Endothelial cell of umbilical vein (primary cell): ENCODE results near the gene MRPL54. TPM values are rescaled to one million over a fixed set of nuclear protein-coding genes. Genes with fewer than 3 reads are reported as not detected.

Experiments used
- BruUV-seq: library from RNA; stranded (reverse); fragments of 400-500 nt; replicated peaks from 2 replicates; lab custom pipeline; 2021; lab: Mats Ljungman, UMichigan
- CTCF ChIA-PET: fragments of 300-600, 350-600 bp; sonication (Branson Sonifier 250); formaldehyde crosslinking; loops from one replicate; lab custom pipeline; 2021; ENCODE audit warnings: antibody characterized with exemption, inconsistent platforms; lab: Charles Lee
- POLR2A ChIA-PET: fragments of 300-600, 350-600 bp; sonication (Branson Sonifier 250); formaldehyde crosslinking; loops from one replicate; lab custom pipeline; 2021; ENCODE audit warnings: antibody characterized with exemption, inconsistent platforms; lab: Charles Lee
- DNase-seq: peaks from one replicate; pipeline ENCODE4 v3.0.0-alpha.2; 2011; ENCODE audit warnings: low read depth, low spot score
- FAIRE-seq: peaks from 2 replicates; lab custom pipeline; 2011; peaks lifted over from hg19 to GRCh38; lab: Jason Lieb, UNC
- H2AFZ ChIP-seq: 2 replicates; pipeline ENCODE4 v1.6.0; 2012; ENCODE audit warnings: low read depth, low read length, control low read depth, inconsistent platforms
- H3K27ac ChIP-seq: 2 replicates; pipeline ENCODE4 v1.5.1; 2011; ENCODE audit warnings: low read depth, mild to moderate bottlenecking, control low read depth, low read length, moderate library complexity; ENCODE audit not compliant: insufficient read depth
- H3K27me3 ChIP-seq, 2 experiments: 2 replicates each; pipeline versions ENCODE4 v1.6.0 to v1.6.1; 2011; ENCODE audit warnings: low read length in 2 of 2, mixed read lengths in 1 of 2; ENCODE audit not compliant: control insufficient read depth in 2 of 2, insufficient read depth in 2 of 2
- H3K36me3 ChIP-seq, 2 experiments: 2 replicates in 1 of 2; 3 replicates in 1 of 2; pipeline ENCODE4 v1.5.1; 2011; ENCODE audit warnings: low read length in 2 of 2, mild to moderate bottlenecking in 1 of 2, moderate library complexity in 1 of 2; ENCODE audit not compliant: control insufficient read depth in 2 of 2, insufficient read depth in 2 of 2; ENCODE audit errors: extremely low read depth in 1 of 2
- H3K4me1 ChIP-seq: 3 replicates; pipeline ENCODE4 v1.5.1; 2011; ENCODE audit warnings: mild to moderate bottlenecking, low read length; ENCODE audit not compliant: control insufficient read depth, insufficient read depth; ENCODE audit errors: extremely low read depth
- H3K4me2 ChIP-seq: 2 replicates; pipeline ENCODE4 v1.6.1; 2011; ENCODE audit warnings: low read length, control low read depth, mixed read lengths; ENCODE audit not compliant: insufficient read depth
- H3K4me3 ChIP-seq, 3 experiments: fragments of 200-600 bp in 1 of 3; sonication (generic), shearing (Covaris generic) in 1 of 3; replicated peaks in 1 of 3; 2 replicates each; pipeline ENCODE4 v1.5.1; 2011 to 2016; ENCODE audit warnings: control low read depth in 3 of 3, low read length in 3 of 3, mild to moderate bottlenecking in 2 of 3, inconsistent platforms in 1 of 3, low read depth in 1 of 3, moderate library complexity in 1 of 3; ENCODE audit not compliant: insufficient read depth in 1 of 3
- H3K79me2 ChIP-seq: 2 replicates; pipeline ENCODE4 v1.6.0; 2012; ENCODE audit warnings: low read length, inconsistent platforms; ENCODE audit not compliant: control insufficient read depth, insufficient read depth
- H3K9ac ChIP-seq: replicated peaks from 2 replicates; pipeline ENCODE3; 2011; ENCODE audit warnings: low read length, control low read depth; ENCODE audit not compliant: insufficient read depth; ENCODE audit errors: extremely low read depth
- H3K9me1 ChIP-seq: replicated peaks from 3 replicates; pipeline ENCODE4 v1.6.0; 2011; ENCODE audit warnings: mild to moderate bottlenecking, low read length; ENCODE audit not compliant: control insufficient read depth, insufficient read depth; ENCODE audit errors: extremely low read depth
- H3K9me3 ChIP-seq: replicated peaks from 2 replicates; pipeline ENCODE4 v1.5.1; 2012; ENCODE audit warnings: low read length, inconsistent platforms; ENCODE audit not compliant: control insufficient read depth, insufficient read depth
- H4K20me1 ChIP-seq: replicated peaks from 2 replicates; pipeline ENCODE3; 2011; ENCODE audit warnings: mild to moderate bottlenecking, low read length; ENCODE audit not compliant: control insufficient read depth, insufficient read depth; ENCODE audit errors: extremely low read depth
- EZH2 ChIP-seq: IDR thresholded peaks from 2 replicates; pipeline ENCODE4 v1.6.1; 2012; ENCODE audit warnings: borderline replicate concordance, low read depth, mild to moderate bottlenecking, moderate library complexity, low read length, inconsistent platforms; ENCODE audit not compliant: severe bottlenecking
- FOS ChIP-seq: IDR thresholded peaks from 2 replicates; pipeline ENCODE4 v1.6.1; 2011; ENCODE audit warnings: mild to moderate bottlenecking, low read length, moderate library complexity, borderline replicate concordance; ENCODE audit not compliant: insufficient read depth
- GATA2 ChIP-seq: IDR thresholded peaks from 2 replicates; pipeline ENCODE4 v1.7.0; 2011; ENCODE audit warnings: low read depth, mild to moderate bottlenecking, moderate library complexity, mixed read lengths, low read length; ENCODE audit not compliant: insufficient read length, insufficient read depth
- JUN ChIP-seq: IDR thresholded peaks from 2 replicates; pipeline ENCODE4 v1.6.1; 2011; ENCODE audit warnings: borderline replicate concordance, low read depth; ENCODE audit not compliant: insufficient read length, insufficient read depth
- MAX ChIP-seq: IDR thresholded peaks from 2 replicates; pipeline ENCODE4 v1.6.1; 2011; ENCODE audit not compliant: insufficient read depth, insufficient read length
- MYC ChIP-seq: IDR thresholded peaks from one replicate; pipeline ENCODE4 v1.6.1; 2011; ENCODE audit warnings: mild to moderate bottlenecking, low read depth, low read length
- POLR2A ChIP-seq: IDR thresholded peaks from 2 replicates; pipeline ENCODE4 v1.6.1; 2012; ENCODE audit warnings: low read depth, mild to moderate bottlenecking, control low read depth, low read length
- POLR2AphosphoS5 ChIP-seq: IDR thresholded peaks from 2 replicates; pipeline ENCODE4 v1.6.1; 2012; ENCODE audit warnings: low read depth, mild to moderate bottlenecking, control low read depth, low read length, moderate library complexity; ENCODE audit not compliant: insufficient read depth
- dilution Hi-C: fragments of 300-500 bp; cut with MboI; formaldehyde crosslinking; loops from one replicate; pipeline ENCODE4 v1.15.0; 2019; ENCODE audit warnings: low sequenced_read_pairs; ENCODE audit not compliant: extremely low pct_ligation_motif_present
- intact Hi-C: fragments of 100-400 bp; cut with micrococcal nuclease; formaldehyde crosslinking; loops from one replicate; pipeline ENCODE4 v1.10.0; 2022
- polyA plus RNA-seq, 4 experiments: library from polyadenylated mRNA; depleted of rRNA in 3 of 4; stranded (reverse) in 3 of 4; unstranded in 1 of 4; fragments of >200 nt; gene quantifications; 2 replicates each; pipeline versions ENCODE4 v1.2.1 to v1.2.3, GENCODE V29; 2011 to 2012; ENCODE audit warnings: missing spikeins in 1 of 4
- small RNA-seq: library from RNA; depleted of rRNA; stranded (forward); fragments of <200 nt; gene quantifications from one replicate; pipeline ENCODE3, GENCODE V24; 2012; ENCODE audit warnings: low replicate concordance, low read depth; ENCODE audit not compliant: insufficient read depth, insufficient read length
- total RNA-seq: library from RNA; stranded (reverse); gene quantifications from 2 replicates; pipeline ENCODE4 v1.2.3, GENCODE V29; 2021
- TF ChIP-seq, protein P1 (sequence below), 2 donors: IDR thresholded peaks; 1 replicate in 1 of 2; 2 replicates in 1 of 2; pipeline ENCODE4 v1.5.1; 2011; ENCODE audit warnings: low read length in 2 of 2, mild to moderate bottlenecking in 2 of 2, moderate library complexity in 2 of 2, control low read depth in 1 of 2, inconsistent platforms in 1 of 2, low read depth in 1 of 2; ENCODE audit not compliant: insufficient read depth in 1 of 2; ENCODE audit errors: extremely low read depth in 1 of 2

MRPL54 gene
- total and polyA plus RNA-seq, 2 donors (not counting 3 experiments of a cell fraction or from before 2014, with no cell fraction given) = 76.3 to 93.1 TPM

DNA sequence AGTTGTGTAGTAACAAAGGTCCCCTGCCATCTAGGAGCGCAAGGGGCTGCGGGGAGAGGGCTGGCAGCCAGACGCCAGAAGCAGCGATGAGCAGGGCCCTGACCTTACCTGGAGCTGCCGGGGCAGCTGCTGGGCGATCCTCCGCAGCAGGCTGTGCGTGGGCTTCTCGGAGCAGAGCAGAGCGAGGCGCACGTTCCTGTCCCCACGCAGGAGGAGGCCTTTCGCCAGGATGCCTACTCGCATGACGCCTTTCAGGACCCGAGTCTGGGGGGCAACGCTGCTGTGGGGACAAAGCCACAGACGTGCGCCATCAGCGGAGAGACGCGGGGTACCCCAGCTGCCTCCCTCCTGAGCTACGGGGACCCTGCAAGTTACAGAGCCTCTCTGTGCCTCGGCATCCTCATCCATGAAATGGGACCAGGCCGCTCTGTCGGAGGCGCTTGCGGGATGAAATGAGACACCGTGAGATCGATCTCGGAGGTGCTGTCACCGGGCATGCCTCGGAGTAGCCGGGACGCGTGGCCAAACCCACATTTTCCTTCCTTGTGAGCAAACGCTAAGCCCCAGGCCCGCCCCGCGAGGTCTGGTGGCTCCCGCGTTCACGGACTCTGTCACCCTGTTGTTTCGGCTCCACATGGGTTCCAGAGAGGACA lies 54.2 kb downstream of the MRPL54 start:
- CTCF ChIA-PET = interaction anchor here (0.6 kb wide), 1 partner anchor 27 kb away, joined by 4 read pairs; no protein-coding TSS in a partner anchor
- no peaks in the 10 kb centered on the region for H4K20me1 ChIP-seq
- TF ChIP-seq POLR2A (no peak), POLR2AphosphoS5 (no peak), MYC (no peak), MAX (no peak), FOS (no peak), JUN (no peak), EZH2 (no peak), GATA2 (no peak)
- TF ChIP-seq, protein P1, sequence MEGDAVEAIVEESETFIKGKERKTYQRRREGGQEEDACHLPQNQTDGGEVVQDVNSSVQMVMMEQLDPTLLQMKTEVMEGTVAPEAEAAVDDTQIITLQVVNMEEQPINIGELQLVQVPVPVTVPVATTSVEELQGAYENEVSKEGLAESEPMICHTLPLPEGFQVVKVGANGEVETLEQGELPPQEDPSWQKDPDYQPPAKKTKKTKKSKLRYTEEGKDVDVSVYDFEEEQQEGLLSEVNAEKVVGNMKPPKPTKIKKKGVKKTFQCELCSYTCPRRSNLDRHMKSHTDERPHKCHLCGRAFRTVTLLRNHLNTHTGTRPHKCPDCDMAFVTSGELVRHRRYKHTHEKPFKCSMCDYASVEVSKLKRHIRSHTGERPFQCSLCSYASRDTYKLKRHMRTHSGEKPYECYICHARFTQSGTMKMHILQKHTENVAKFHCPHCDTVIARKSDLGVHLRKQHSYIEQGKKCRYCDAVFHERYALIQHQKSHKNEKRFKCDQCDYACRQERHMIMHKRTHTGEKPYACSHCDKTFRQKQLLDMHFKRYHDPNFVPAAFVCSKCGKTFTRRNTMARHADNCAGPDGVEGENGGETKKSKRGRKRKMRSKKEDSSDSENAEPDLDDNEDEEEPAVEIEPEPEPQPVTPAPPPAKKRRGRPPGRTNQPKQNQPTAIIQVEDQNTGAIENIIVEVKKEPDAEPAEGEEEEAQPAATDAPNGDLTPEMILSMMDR (IDR thresholded peaks at IDR 0.05; ENCODE audit: extremely low read depth in 1 of 2, insufficient read depth in 1 of 2, low read depth in 1 of 2, low read length in 2 of 2) = no peak
- no peaks in the 10 kb centered on the region for H3K27me3 ChIP-seq
- DNase-seq (no peak), FAIRE-seq (no peak)
- H3K4me3 ChIP-seq = no peak overlapping the region
- no peak overlapping the region for H3K27ac ChIP-seq
- H3K79me2 ChIP-seq = no peaks in the 10 kb centered on the region
- no peak overlapping the region for H3K9ac ChIP-seq
- BruUV-seq = no TSS peak
- no peaks in the 10 kb centered on the region for H3K9me1 ChIP-seq
- dilution Hi-C loops (no loop called here), intact Hi-C loops (no loop called here)
- no peaks in the 10 kb centered on the region for H3K9me3 ChIP-seq
- H3K4me1 ChIP-seq = no peaks in the 10 kb centered on the region
- H2AFZ ChIP-seq = no peak overlapping the region
- POLR2A ChIA-PET = no interaction called here
- H3K4me2 ChIP-seq = no peak overlapping the region
- H3K36me3 ChIP-seq = no peaks in the 10 kb centered on the region

Small RNAs within 50 kb of the gene (small RNA-seq; reads per million reads assigned to genes)
- not detected for gene AC005777.1

Other genes with a start within 250 kb of the MRPL54 start
- gene TEKTIP1, start 223.5 kb upstream of the MRPL54 start, total RNA-seq = 0.53 and 0.73 TPM in 2 replicates
- not detected in 2 replicates for gene TEKTIP1, start 223.5 kb upstream of the MRPL54 start, polyA plus RNA-seq
- 78.9 and 80.4 TPM in 2 replicates for gene MFSD12, start 205.1 kb upstream of the MRPL54 start, total RNA-seq
- 51.7 and 66.9 TPM in 2 replicates for gene MFSD12, start 205.1 kb upstream of the MRPL54 start, polyA plus RNA-seq
- gene HMG20B, start 189.7 kb upstream of the MRPL54 start, total RNA-seq = 98.0 and 98.2 TPM in 2 replicates
- 53.2 and 63.9 TPM in 2 replicates for gene HMG20B, start 189.7 kb upstream of the MRPL54 start, polyA plus RNA-seq
- gene GIPC3, start 177.2 kb upstream of the MRPL54 start, total RNA-seq = 6.6 and 7.1 TPM in 2 replicates
- 1.9 and 2.2 TPM in 2 replicates for gene GIPC3, start 177.2 kb upstream of the MRPL54 start, polyA plus RNA-seq
- gene TBXA2R, start 155.8 kb upstream of the MRPL54 start, total RNA-seq = 2.9 and 3.4 TPM in 2 replicates
- gene TBXA2R, start 155.8 kb upstream of the MRPL54 start, polyA plus RNA-seq = 2.4 TPM in 2 replicates
- gene CACTIN, start 135.9 kb upstream of the MRPL54 start, total RNA-seq = 36.1 and 36.4 TPM in 2 replicates
- gene CACTIN, start 135.9 kb upstream of the MRPL54 start, polyA plus RNA-seq = 29.7 and 31.8 TPM in 2 replicates
- gene PIP5K1C, start 62.2 kb upstream of the MRPL54 start, total RNA-seq = 79.5 and 82.2 TPM in 2 replicates
- 31.6 and 37.4 TPM in 2 replicates for gene PIP5K1C, start 62.2 kb upstream of the MRPL54 start, polyA plus RNA-seq
- not detected in 2 replicates for gene TJP3, start 54.3 kb upstream of the MRPL54 start, total RNA-seq
- gene TJP3, start 54.3 kb upstream of the MRPL54 start, polyA plus RNA-seq = 0.10 TPM in 1 of 2 replicates, not detected in the other
- gene APBA3, start 990 bp upstream of the MRPL54 start, total RNA-seq = 23.4 and 24.3 TPM in 2 replicates
- gene APBA3, start 990 bp upstream of the MRPL54 start, polyA plus RNA-seq = 25.1 and 41.7 TPM in 2 replicates
- gene RAX2, start 9.5 kb downstream of the MRPL54 start, total RNA-seq = not detected in 2 replicates
- gene RAX2, start 9.5 kb downstream of the MRPL54 start, polyA plus RNA-seq = not detected in 2 replicates
- not detected in 2 replicates for gene MATK, start 23.7 kb downstream of the MRPL54 start, total RNA-seq
- gene MATK, start 23.7 kb downstream of the MRPL54 start, polyA plus RNA-seq = not detected in 2 replicates
- gene ZFR2, start 106.4 kb downstream of the MRPL54 start, total RNA-seq = not detected in 2 replicates
- 0.11 TPM in 1 of 2 replicates, not detected in the other for gene ZFR2, start 106.4 kb downstream of the MRPL54 start, polyA plus RNA-seq
- gene ATCAY, start 118.0 kb downstream of the MRPL54 start, total RNA-seq = not detected in 2 replicates
- 0.03 TPM in 1 of 2 replicates, not detected in the other for gene ATCAY, start 118.0 kb downstream of the MRPL54 start, polyA plus RNA-seq
- not detected in 2 replicates for gene NMRK2, start 170.4 kb downstream of the MRPL54 start, total RNA-seq
- not detected in 2 replicates for gene NMRK2, start 170.4 kb downstream of the MRPL54 start, polyA plus RNA-seq
- gene DAPK3, start 208.4 kb downstream of the MRPL54 start, total RNA-seq = 157 and 170 TPM in 2 replicates
- gene DAPK3, start 208.4 kb downstream of the MRPL54 start, polyA plus RNA-seq = 175 and 176 TPM in 2 replicates
- 2,318 and 2,351 TPM in 2 replicates for gene EEF2, start 222.8 kb downstream of the MRPL54 start, total RNA-seq
- 1,496 and 1,538 TPM in 2 replicates for gene EEF2, start 222.8 kb downstream of the MRPL54 start, polyA plus RNA-seq
- 46.2 and 47.2 TPM in 2 replicates for gene PIAS4, start 245.1 kb downstream of the MRPL54 start, total RNA-seq
- gene PIAS4, start 245.1 kb downstream of the MRPL54 start, polyA plus RNA-seq = 23.6 and 26.2 TPM in 2 replicates